ENCODE data around the gene SLC25A33. TPM values are rescaled to one million over a fixed set of nuclear protein-coding genes. Genes with fewer than 3 reads are reported as not detected.
A peak's percentile ranks its signal among the peaks of the same experiment; 100 is the strongest.

SLC25A33 gene
- total RNA-seq, 1 experiment from 2014 or later: 9.4 TPM

DNA sequence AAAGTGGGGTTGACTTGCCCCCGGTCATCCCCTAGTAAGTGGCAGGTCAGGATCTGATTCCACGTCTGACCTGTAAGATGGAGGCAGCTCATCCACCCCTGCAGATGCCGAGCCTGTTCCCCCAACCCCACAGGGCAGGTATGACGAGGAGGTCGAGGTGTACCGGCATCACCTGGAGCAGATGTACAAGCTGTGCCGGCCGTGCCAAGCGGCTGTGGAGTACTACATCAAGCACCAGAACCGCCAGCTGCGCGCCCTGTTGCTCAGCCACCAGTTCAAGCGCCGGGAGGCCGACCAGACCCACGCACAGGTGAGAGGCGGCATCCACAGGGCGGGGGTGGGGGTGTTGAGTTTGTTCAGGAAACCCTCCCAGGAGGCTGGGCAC lies 59.0 kb downstream of the SLC25A33 start:
- Histone ChIP-seq H2BK5ac (ENCODE audit: insufficient read length, low read length) (no peak overlapping the region), H2BK12ac (ENCODE audit: insufficient read length, low read depth, low read length) (no peak overlapping the region), H2BK20ac (ENCODE audit: low read depth, low read length, poor library complexity, severe bottlenecking) (no peak overlapping the region), H2AK5ac (ENCODE audit: insufficient read length, low read length) (no peak overlapping the region), H3K79me2 (ENCODE audit: insufficient read depth, low read length) (no peaks in the 10 kb centered on the region; the same call in 1 of the 2 replicates), H3K23me2 (ENCODE audit: insufficient read length, low read depth, low read length, poor library complexity, severe bottlenecking) (no peaks in the 10 kb centered on the region), H4K8ac (replicated peaks; ENCODE audit: insufficient read length, low read depth, low read length) (no peak overlapping the region), H2BK15ac (ENCODE audit: low read depth, low read length) (no peak overlapping the region), H4K91ac (ENCODE audit: insufficient read length, low read depth, low read length) (no peak overlapping the region), H3T11ph (ENCODE audit: low read length) (no peak overlapping the region), H3K27ac (ENCODE audit: insufficient read length, low read depth, low read length) (no peak overlapping the region), H3K27me3 (ENCODE audit: insufficient read depth, low read length) (no peaks in the 10 kb centered on the region), H3K9ac (ENCODE audit: extremely low read depth, insufficient read length, low read length) (no peak overlapping the region), H3K23ac (ENCODE audit: insufficient read length, low read depth, low read length) (no peak overlapping the region), H3K56ac (ENCODE audit: insufficient read length, low read depth, low read length) (no peak overlapping the region), H3K18ac (ENCODE audit: insufficient read length, low read depth, low read length) (no peak overlapping the region), H3K79me1 (ENCODE audit: insufficient read depth, low read depth, low read length, poor library complexity, severe bottlenecking) (peaks cover 5% of the 10 kb centered on the region), H4K5ac (ENCODE audit: insufficient read length, low read depth, low read length) (no peak overlapping the region), H2BK120ac (ENCODE audit: low read depth, low read length, poor library complexity, severe bottlenecking) (no peak overlapping the region), H3K4me1 (ENCODE audit: insufficient read depth, low read length) (no peaks in the 10 kb centered on the region), H4K20me1 (ENCODE audit: control insufficient read depth, insufficient read depth, insufficient read length) (no peaks in the 10 kb centered on the region), H3K4me2 (ENCODE audit: insufficient read depth, insufficient read length, low read length) (no peak overlapping the region), H2AFZ (ENCODE audit: low read length) (no peak overlapping the region), H3K9me3 (ENCODE audit: control insufficient read depth, low read depth, low read length) (no peaks in the 10 kb centered on the region), H3K14ac (ENCODE audit: insufficient read depth, low read length) (no peak overlapping the region), H3K4ac (ENCODE audit: low read depth, low read length) (no peak overlapping the region)
- Mint-ChIP-seq H3K27ac (0 out of 7 replicates have a peak overlapping the region, but pooled peaks of 1 of the 3 experiments have one; percentile 28), H3K27me3 (ENCODE audit: low read depth) (no peaks in the 10 kb centered on the region), H3K9me3 (no peaks in the 10 kb centered on the region), H3K36me3 (ENCODE audit: insufficient read depth in 1 of 3, low read depth in 3 of 3) (peaks cover 8 to 34% (median 33%) of the 10 kb centered on the region in 3 experiments; a peak in 6 of 7 replicates), H3K4me3 (no peak overlapping the region), H3K4me1 (peaks cover 5 to 7% of the 10 kb centered on the region in 2 experiments; a peak in 3 of 4 replicates)
- WGBS (ENCODE audit: extremely low coverage, insufficient read length, low lambda C conversion rate): no CpG with 5 or more reads among the region's 18 CpGs
- TF ChIP-seq, protein P1, sequence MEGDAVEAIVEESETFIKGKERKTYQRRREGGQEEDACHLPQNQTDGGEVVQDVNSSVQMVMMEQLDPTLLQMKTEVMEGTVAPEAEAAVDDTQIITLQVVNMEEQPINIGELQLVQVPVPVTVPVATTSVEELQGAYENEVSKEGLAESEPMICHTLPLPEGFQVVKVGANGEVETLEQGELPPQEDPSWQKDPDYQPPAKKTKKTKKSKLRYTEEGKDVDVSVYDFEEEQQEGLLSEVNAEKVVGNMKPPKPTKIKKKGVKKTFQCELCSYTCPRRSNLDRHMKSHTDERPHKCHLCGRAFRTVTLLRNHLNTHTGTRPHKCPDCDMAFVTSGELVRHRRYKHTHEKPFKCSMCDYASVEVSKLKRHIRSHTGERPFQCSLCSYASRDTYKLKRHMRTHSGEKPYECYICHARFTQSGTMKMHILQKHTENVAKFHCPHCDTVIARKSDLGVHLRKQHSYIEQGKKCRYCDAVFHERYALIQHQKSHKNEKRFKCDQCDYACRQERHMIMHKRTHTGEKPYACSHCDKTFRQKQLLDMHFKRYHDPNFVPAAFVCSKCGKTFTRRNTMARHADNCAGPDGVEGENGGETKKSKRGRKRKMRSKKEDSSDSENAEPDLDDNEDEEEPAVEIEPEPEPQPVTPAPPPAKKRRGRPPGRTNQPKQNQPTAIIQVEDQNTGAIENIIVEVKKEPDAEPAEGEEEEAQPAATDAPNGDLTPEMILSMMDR (conservative IDR thresholded peaks at IDR 0.05): no peak
- DNase-seq: no peak

Measured in H9 (cell line).